Measurements from ENCODE around the gene HOMER1.

- TF ChIP-seq NR3C1 (CRISPR knock-in tag; IDR thresholded peaks at IDR 0.05) = no peak
- no peak for TF ChIP-seq YY1 (IDR thresholded peaks at IDR 0.05; ENCODE audit: insufficient read depth, insufficient replicate concordance, low read depth, low read length)
- TF ChIP-seq NR0B2 (CRISPR knock-in tag; IDR thresholded peaks at IDR 0.05) = no peak
- no peak for TF ChIP-seq JUN (CRISPR knock-in tag; IDR thresholded peaks at IDR 0.05)
- TF ChIP-seq, protein P1, sequence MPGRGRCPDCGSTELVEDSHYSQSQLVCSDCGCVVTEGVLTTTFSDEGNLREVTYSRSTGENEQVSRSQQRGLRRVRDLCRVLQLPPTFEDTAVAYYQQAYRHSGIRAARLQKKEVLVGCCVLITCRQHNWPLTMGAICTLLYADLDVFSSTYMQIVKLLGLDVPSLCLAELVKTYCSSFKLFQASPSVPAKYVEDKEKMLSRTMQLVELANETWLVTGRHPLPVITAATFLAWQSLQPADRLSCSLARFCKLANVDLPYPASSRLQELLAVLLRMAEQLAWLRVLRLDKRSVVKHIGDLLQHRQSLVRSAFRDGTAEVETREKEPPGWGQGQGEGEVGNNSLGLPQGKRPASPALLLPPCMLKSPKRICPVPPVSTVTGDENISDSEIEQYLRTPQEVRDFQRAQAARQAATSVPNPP (CRISPR knock-in tag; IDR thresholded peaks at IDR 0.05) = no peak
- no peak for TF ChIP-seq NFE2L1 (CRISPR knock-in tag; IDR thresholded peaks at IDR 0.05; ENCODE audit: borderline replicate concordance)
- TF ChIP-seq, protein P2, sequence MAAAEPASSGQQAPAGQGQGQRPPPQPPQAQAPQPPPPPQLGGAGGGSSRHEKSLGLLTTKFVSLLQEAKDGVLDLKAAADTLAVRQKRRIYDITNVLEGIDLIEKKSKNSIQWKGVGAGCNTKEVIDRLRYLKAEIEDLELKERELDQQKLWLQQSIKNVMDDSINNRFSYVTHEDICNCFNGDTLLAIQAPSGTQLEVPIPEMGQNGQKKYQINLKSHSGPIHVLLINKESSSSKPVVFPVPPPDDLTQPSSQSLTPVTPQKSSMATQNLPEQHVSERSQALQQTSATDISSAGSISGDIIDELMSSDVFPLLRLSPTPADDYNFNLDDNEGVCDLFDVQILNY (CRISPR knock-in tag; conservative IDR thresholded peaks at IDR 0.05) = no peak
- TF ChIP-seq, protein P3, sequence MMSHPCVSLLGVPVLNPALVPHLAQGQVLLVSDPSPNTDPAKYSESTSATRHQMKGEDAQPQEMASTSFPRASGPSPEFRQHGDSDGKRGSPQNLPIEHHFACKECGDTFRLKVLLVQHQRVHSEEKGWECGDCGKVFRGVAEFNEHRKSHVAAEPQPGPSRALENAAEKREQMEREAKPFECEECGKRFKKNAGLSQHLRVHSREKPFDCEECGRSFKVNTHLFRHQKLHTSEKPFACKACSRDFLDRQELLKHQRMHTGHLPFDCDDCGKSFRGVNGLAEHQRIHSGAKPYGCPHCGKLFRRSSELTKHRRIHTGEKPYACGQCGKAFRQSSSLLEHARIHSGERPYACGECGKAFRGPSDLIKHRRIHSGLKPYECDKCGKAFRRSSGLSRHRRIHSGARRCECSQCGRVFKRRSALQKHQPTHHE (CRISPR knock-in tag; IDR thresholded peaks at IDR 0.05; ENCODE audit: borderline replicate concordance) = no peak
- TF ChIP-seq, protein P4, sequence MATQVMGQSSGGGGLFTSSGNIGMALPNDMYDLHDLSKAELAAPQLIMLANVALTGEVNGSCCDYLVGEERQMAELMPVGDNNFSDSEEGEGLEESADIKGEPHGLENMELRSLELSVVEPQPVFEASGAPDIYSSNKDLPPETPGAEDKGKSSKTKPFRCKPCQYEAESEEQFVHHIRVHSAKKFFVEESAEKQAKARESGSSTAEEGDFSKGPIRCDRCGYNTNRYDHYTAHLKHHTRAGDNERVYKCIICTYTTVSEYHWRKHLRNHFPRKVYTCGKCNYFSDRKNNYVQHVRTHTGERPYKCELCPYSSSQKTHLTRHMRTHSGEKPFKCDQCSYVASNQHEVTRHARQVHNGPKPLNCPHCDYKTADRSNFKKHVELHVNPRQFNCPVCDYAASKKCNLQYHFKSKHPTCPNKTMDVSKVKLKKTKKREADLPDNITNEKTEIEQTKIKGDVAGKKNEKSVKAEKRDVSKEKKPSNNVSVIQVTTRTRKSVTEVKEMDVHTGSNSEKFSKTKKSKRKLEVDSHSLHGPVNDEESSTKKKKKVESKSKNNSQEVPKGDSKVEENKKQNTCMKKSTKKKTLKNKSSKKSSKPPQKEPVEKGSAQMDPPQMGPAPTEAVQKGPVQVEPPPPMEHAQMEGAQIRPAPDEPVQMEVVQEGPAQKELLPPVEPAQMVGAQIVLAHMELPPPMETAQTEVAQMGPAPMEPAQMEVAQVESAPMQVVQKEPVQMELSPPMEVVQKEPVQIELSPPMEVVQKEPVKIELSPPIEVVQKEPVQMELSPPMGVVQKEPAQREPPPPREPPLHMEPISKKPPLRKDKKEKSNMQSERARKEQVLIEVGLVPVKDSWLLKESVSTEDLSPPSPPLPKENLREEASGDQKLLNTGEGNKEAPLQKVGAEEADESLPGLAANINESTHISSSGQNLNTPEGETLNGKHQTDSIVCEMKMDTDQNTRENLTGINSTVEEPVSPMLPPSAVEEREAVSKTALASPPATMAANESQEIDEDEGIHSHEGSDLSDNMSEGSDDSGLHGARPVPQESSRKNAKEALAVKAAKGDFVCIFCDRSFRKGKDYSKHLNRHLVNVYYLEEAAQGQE (IDR thresholded peaks at IDR 0.05; ENCODE audit: borderline replicate concordance in 1 of 2, low read depth in 1 of 2, low read length in 2 of 2) = no peak
- TF ChIP-seq BCLAF1 (IDR thresholded peaks at IDR 0.05) = no peak
These were observed 49.3 kb upstream of the HOMER1 start for GRCh38 chr5:79563247-79563590.
